CD4-positive, alpha-beta T cell treated with Interleukin-17A for 4 hours (primary cell): ENCODE results near the gene DDIT4L.
"Not testable (repeated sequence)": the region's sequence is repeated elsewhere in the genome, so short reads cannot be mapped to it uniquely, and the experiment has no call there.

ENCODE experiments used
- DNase-seq: peaks from one replicate; pipeline ENCODE4 v3.0.0-alpha.2; 2020; ENCODE audit warnings: mixed read lengths

Gene DDIT4L

DNA sequence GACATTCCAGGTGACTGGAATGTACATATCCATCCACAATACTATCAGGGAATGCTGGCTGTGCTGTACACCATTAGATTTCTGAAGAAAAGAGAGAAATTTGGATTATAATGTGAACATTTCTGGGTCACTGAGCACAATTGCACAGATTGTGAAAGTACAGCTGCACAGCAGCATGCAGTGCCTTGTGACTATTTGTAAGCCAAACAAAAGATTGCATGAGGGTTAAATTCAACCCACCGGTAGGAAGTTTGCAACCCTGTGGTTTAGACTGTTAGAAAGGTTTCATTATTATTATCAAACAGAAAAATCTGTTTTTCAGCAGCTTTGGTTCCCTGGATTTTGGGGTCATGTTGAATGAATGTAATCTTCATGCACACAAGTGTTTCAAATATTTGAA lies 24.5 kb downstream of the DDIT4L start:
- DNase-seq = no peak

DNA sequence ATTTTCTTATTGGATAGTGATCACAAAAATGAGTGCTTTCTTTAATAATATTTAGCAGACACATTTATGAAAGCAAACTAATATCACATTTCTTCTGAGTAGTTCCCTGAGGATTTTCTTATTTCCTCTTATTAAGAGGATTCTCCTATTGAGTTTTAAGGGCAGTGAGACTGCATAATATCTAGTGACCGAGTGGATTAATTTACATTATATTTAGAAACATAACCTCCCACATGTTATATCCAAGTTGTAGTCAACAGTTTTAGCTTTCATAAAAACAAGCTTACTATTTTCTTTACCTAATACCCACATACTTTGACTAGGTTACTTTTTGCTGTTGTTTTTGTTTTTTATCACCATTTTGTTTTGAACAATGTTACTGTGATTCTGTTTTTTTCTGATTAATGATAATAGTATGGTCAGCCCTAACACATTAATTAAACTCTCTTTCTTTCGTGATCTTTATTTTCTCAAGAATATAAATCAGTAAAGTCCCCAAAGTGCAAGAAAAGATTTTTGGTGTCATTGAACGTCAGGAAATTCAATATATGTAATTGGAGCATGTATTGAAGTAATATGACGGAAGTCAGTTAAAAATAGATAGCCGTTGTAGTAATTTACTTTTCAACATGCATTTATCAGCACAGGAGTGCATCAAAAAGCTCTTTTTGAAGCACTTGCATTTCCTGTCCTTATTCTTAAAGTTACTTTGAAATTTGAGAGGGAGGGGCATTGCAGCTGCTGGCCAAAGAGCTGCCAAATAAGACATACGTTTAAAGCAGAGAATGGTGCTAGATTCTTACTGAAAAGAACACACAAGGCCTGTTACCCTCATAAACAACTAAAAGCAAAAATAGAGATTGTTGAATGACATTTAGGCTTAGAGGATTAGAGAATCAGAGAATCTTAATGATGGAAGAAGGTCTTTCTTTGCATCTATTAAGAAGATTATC lies 25.2 kb downstream of the DDIT4L start:
- DNase-seq = no peak

DNA sequence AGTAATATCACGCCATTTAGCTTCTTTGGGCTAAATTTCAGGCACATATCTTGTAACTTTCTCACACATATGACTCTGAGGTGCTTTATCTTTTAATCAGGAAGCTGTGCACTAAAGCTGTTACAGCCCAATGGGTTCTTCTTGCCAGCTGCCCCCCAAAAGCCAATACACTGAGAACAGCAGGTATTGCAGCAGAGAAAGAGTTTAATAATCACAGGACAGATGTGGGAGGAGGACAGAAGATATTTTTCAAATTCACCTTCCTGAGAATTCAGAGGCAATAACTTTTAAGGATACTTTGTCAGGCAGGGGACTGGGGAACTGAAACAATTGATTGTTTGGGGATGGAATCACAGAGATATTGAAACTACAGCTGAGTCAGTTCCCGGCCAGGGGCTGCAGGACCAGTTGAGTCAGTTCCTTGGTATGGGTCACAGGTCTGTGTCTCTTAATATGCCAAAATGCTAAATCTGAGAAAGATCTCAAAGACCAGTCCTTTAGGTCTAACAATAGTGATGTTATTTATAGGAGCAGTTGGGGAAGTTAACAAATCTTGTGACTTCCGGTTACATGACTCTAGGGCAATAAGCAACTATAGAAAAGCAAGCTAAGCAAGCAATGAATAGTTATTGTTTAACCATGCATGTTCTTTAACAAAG lies 28.1 kb downstream of the DDIT4L start:
- no peak for DNase-seq

DNA sequence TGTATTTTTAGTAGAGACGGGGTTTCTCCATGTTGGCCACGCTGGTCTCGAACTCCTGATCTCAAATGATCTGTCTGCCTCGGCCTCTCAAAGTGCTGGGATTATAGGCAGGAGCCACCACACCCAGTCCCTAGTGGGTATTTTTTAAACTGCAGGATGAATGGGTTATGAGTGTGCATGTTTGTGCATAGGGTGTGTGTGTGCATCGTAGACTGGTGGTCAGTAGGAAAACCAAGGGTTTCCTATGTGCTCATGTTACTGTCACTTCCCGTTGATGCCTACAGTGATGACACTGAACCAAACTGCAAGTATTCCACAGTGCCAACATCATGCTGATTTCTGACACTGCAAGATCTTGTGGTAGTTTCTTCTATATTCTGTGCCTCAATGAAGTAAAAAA lies 41.1 kb downstream of the DDIT4L start:
- no peak for DNase-seq

DNA sequence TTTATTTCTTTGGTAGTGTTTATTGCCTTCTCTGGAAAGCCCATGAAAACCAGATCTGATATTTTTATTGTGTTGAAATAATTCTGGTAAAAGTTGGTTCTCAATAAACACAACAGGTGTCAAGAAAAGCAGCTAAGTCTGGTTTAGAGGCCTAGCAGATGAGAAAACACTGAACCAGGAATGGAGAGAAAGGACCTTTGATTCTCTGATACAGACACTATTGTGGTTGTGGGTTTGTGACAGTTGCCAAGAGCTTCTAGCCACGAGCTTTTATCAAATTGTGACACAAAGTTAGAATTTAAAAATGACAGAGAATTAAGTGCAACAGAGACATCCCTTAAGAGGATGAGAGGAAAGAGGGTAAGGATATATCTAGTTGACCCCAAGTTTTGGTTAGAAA lies 42.6 kb downstream of the DDIT4L start:
- no peak for DNase-seq

DNA sequence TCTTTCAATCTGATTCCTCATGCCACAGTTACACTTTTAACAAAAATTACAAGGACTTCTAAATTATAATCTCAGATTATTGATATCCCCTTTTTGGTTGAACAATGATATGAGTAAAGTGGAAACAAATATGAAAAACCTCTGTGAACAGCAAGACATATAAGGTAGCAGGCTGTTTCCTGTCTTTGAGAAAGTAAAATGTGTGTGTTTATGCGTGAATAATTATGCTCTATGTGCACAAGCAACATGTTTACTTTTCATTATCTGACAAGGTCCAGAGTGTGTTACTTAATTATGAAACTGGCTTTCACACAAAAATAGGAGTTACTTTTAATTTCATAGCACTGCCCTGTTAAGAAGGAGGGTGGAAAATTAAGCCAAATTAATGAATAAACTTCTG lies 43.1 kb downstream of the DDIT4L start:
- DNase-seq = no peak

DNA sequence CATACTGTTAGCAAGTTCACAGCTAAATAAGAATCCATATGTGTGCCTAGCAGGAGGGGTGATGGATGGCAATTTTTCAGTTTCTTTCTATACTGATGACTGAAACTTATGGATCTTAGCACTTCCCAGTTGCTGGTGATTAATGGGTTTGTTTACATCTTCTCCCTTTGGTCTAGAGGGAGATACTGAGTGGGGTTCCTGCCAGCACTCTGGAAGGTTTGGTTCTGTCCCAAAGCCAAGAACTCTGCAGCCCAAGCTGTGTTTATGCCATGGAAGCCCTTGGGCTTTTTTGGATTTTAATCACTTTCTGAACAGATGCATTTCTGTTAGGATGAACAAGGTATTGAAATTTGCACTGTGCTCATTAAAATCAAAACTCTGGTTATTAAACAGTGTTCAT lies 43.5 kb downstream of the DDIT4L start:
- no peak for DNase-seq

DNA sequence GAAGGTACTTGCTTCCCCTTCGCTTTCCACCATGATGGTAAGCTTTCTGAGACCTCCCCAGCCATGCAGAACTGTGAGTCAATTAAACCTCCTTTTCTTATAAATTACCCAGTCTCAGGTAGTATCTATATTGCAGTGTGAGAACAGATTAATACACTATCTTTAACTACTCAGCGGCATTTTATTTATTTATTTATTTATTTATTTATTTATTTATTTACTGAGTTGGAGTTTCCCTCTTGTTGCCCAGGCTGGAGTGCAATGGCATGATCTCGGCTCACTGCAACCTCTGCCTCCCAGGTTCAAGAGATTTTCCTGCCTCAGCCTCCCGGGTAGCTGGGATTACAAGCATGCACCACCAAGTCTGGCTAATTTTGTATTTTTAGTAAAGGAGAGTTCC lies 52.9 kb downstream of the DDIT4L start:
- not testable (repeated sequence) for DNase-seq
